HL-60 (cell line): ENCODE measurements around the gene LIPG.
"Not testable (repeated sequence)": the region's sequence is repeated elsewhere in the genome, so short reads cannot be mapped to it uniquely, and the experiment has no call there.

Source experiments
- DNase-seq, 2 experiments: peaks; one replicate each; pipeline ENCODE4 v3.0.0-alpha.2; 2010 to 2020; ENCODE audit warnings: low read depth in 1 of 2, low spot score in 1 of 2
- H3K27ac ChIP-seq: fragments of 250-450 bp; sonication (Bioruptor Pico); replicated peaks from 2 replicates; pipeline ENCODE4 v1.5.1; 2020; ENCODE audit warnings: mild to moderate bottlenecking, moderate library complexity
- H3K27me3 ChIP-seq: fragments of 250-450 bp; sonication (Bioruptor Pico); 2 replicates; pipeline ENCODE4 v1.5.1; 2021; ENCODE audit warnings: mild to moderate bottlenecking, moderate library complexity; ENCODE audit not compliant: insufficient read depth, poor library complexity, severe bottlenecking
- H3K4me3 ChIP-seq: replicated peaks from 2 replicates; pipeline ENCODE4 v1.5.1; 2011; ENCODE audit warnings: mild to moderate bottlenecking, control low read depth, low read length; ENCODE audit not compliant: insufficient read depth
- GABPA ChIP-seq: IDR thresholded peaks from 2 replicates; pipeline ENCODE4 v1.6.1; 2012; ENCODE audit warnings: low read depth
- POLR2AphosphoS5 ChIP-seq: IDR thresholded peaks from 2 replicates; pipeline ENCODE4 v1.6.1; 2012; ENCODE audit warnings: low read depth
- SPI1 ChIP-seq: IDR thresholded peaks from 2 replicates; pipeline ENCODE4 v1.6.1; 2012; ENCODE audit warnings: low read depth, mild to moderate bottlenecking, borderline replicate concordance
- TF ChIP-seq, protein P1 (sequence below): IDR thresholded peaks from 2 replicates; pipeline ENCODE4 v1.6.1; 2012; ENCODE audit warnings: low read depth; ENCODE audit not compliant: insufficient replicate concordance
- TF ChIP-seq, protein P2 (sequence below): IDR thresholded peaks from one replicate; pipeline ENCODE4 v1.5.1; 2011; ENCODE audit warnings: low read length, control low read depth, inconsistent platforms; ENCODE audit not compliant: insufficient read depth

The LIPG gene

DNA sequence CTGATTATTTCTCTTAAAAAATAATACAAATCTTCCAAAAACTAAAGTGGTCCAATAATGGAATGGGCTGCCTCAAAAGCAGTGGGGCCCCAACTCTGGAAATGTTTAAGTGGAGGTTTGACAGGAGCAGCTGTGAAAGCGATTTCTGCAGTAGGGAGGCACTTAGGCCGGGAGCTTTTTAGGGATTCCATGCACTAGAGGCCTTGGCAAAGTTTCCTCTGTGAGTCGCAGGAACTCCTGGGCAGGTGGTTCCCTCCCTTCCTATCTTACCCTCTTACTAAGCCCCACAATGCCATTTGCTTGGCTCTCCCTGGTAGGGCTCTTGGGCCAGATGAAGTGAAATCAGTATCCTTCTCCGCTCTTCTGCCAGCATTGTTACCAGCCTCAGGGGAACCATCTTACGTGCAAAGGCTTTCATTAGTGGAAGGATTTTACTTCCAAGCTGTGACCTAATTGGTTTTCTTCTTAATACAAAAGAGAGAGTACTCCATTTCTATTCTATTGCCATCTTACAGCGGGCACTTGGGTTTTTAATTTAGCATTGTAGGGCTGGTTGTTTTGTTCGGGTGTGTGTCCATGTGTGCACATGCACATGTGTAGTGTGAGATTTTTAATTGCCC is 40.5 kb upstream of the LIPG start:
- H3K4me3 ChIP-seq, result no peak overlapping the region
- H3K27me3 ChIP-seq, result no peaks in the 10 kb centered on the region
- no peak overlapping the region for H3K27ac ChIP-seq
- TF ChIP-seq SPI1 (no peak), POLR2AphosphoS5 (no peak), GABPA (no peak)
- TF ChIP-seq, protein P1, sequence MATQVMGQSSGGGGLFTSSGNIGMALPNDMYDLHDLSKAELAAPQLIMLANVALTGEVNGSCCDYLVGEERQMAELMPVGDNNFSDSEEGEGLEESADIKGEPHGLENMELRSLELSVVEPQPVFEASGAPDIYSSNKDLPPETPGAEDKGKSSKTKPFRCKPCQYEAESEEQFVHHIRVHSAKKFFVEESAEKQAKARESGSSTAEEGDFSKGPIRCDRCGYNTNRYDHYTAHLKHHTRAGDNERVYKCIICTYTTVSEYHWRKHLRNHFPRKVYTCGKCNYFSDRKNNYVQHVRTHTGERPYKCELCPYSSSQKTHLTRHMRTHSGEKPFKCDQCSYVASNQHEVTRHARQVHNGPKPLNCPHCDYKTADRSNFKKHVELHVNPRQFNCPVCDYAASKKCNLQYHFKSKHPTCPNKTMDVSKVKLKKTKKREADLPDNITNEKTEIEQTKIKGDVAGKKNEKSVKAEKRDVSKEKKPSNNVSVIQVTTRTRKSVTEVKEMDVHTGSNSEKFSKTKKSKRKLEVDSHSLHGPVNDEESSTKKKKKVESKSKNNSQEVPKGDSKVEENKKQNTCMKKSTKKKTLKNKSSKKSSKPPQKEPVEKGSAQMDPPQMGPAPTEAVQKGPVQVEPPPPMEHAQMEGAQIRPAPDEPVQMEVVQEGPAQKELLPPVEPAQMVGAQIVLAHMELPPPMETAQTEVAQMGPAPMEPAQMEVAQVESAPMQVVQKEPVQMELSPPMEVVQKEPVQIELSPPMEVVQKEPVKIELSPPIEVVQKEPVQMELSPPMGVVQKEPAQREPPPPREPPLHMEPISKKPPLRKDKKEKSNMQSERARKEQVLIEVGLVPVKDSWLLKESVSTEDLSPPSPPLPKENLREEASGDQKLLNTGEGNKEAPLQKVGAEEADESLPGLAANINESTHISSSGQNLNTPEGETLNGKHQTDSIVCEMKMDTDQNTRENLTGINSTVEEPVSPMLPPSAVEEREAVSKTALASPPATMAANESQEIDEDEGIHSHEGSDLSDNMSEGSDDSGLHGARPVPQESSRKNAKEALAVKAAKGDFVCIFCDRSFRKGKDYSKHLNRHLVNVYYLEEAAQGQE, result no peak
- TF ChIP-seq, protein P2, sequence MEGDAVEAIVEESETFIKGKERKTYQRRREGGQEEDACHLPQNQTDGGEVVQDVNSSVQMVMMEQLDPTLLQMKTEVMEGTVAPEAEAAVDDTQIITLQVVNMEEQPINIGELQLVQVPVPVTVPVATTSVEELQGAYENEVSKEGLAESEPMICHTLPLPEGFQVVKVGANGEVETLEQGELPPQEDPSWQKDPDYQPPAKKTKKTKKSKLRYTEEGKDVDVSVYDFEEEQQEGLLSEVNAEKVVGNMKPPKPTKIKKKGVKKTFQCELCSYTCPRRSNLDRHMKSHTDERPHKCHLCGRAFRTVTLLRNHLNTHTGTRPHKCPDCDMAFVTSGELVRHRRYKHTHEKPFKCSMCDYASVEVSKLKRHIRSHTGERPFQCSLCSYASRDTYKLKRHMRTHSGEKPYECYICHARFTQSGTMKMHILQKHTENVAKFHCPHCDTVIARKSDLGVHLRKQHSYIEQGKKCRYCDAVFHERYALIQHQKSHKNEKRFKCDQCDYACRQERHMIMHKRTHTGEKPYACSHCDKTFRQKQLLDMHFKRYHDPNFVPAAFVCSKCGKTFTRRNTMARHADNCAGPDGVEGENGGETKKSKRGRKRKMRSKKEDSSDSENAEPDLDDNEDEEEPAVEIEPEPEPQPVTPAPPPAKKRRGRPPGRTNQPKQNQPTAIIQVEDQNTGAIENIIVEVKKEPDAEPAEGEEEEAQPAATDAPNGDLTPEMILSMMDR, result no peak
- no peak for DNase-seq

DNA sequence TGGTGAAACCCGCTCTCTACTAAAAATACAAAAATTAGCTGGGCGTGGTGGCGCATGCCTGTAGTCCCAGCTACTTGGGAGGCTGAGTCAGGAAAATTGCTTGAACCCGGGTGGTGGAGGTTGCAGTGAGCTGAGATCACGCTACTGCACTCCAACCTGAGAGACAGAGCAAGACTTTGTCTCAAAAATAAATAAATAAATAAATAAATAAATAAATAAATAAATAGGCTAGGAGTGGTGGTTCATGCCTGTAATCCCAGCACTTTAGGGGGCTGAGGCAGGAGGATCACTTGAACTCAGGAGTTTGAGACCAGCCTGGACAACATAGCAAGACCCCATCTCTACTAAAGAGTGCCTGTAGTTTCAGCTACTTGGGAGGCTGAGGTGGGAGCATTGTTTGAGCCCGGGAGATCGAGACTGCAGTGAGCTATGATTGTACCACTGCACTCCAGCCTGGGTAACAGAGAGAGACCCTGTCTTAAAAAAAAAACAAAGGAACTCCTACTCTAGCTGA is 38.2 kb upstream of the LIPG start:
- not testable (repeated sequence) for H3K27me3 ChIP-seq, DNase-seq, H3K4me3 ChIP-seq, H3K27ac ChIP-seq

DNA sequence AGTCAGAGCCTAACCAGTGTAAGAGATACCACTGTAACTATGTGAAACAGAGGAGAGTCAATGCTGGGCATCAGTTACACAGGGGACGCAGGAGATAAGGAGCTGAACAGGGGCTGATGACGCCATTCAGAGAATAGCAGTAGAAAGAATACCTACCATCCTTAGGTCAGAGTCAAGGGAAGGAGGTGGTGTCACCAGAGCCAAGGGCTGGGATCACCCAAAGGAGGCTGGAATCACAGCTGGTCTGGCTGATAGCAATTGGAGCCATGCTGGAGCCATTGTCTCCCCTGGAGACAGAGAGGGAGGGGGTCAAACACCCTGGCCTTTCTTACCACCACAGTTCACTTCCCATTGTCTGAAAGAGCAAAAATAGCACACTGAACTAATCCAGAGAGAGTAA is 37.5 kb upstream of the LIPG start:
- TF ChIP-seq, protein P1, result no peak
- TF ChIP-seq POLR2AphosphoS5 (no peak), GABPA (no peak)
- H3K27me3 ChIP-seq, result no peaks in the 10 kb centered on the region
- DNase-seq, result no peak
- no peak overlapping the region for H3K27ac ChIP-seq
- H3K4me3 ChIP-seq, result no peak overlapping the region

DNA sequence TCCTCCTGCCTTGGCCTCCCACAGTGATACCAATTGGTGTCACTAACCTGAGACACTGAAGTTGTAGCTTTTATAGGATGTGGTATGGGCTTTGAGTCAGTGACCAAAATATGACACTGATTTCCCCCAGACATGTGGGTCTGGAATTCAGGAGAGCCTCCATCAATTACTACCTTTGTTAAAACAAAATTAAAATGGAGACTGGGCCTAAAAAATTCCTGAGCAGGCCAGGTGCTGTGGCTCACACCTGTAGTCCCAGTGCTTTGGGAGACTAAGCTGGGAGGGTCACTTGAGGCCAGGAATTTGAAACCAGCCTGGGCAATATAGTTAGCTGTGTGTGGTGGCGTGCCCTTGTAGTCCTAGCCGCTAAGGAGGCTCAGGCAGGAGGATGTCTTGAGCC is 36.9 kb upstream of the LIPG start:
- Histone ChIP-seq H3K4me3 (no peak overlapping the region), H3K27me3 (no peaks in the 10 kb centered on the region), H3K27ac (no peak overlapping the region)
- DNase-seq, result no peak
- TF ChIP-seq, protein P2, result no peak
- TF ChIP-seq SPI1 (no peak), POLR2AphosphoS5 (no peak), GABPA (no peak)
- TF ChIP-seq, protein P1, result no peak
